C4-2B (cell line): ENCODE results near the gene NBAS.

Experiments
- H3K27ac ChIP-seq: fragments of 450-650 bp; 2 replicates; pipeline ENCODE4 v1.5.1; 2017
- CTCF ChIP-seq: fragments of 450-650 bp; conservative IDR thresholded peaks from 2 replicates; pipeline ENCODE4 v1.5.1; 2017; ENCODE audit warnings: mild to moderate bottlenecking
- ZFX ChIP-seq: fragments of 450-650 bp; IDR thresholded peaks from 2 replicates; pipeline ENCODE4 v1.6.1; 2017

Gene NBAS

DNA sequence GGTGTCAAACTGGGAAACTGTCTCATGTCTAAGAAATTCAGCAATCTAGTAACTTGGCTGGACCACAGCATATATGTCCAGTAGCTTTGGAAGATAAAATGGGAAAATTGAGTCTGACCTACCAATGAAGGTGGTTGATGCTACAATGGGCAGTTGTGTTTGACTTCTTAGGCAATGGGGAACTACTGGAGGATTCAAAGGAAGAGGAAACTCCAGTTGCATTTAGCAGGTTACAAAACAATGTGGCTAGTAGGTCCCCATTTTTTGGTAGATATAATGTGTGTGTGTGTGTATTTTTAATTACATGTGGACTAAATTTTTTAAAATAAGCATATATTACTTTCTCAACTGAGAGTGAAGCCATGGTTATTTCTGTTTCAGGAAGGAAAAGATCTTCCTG, 427.7 kb downstream of the NBAS start:
- no peak overlapping the region for H3K27ac ChIP-seq
- TF ChIP-seq CTCF (no peak), ZFX (no peak)

DNA sequence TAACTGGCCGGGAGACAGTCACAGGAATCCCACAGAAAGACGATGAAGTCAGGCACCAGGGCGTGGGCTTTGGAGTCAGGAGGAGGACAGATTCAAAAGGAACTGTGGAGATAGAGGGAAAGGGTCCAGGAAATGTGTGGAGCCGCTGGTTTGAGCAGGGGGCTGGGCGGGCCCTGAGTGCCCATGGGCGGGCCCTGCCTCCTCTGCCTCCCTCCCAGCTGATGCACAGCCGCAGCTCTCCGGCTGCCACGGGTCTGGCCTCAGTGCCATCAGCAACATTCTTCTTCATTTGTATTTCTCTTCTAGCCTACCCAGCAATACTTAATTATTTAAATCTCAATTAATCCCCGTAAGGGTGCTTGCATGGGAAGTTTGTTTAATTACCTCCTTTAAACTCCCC, 432.3 kb downstream of the NBAS start:
- no peak for TF ChIP-seq ZFX
- TF ChIP-seq CTCF: no peak
- H3K27ac ChIP-seq: no peak overlapping the region

DNA sequence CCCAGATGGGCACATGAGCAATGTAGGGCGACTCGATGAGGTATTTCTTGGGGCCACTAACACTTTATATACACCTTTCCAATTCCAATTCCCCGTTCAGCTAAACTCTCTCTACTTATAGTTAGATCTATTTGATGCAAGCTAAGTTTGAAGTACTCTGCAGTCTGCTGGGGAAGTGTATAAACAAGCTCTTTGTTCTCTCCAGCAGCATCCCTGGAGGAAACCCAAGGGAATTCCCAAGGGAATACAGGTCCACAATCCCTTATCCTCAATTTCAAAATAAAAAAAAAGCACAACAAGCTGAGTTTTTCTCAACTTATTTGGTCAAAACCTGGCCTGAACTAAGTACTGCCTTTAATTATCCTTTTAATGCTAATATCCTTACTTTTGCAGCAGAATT, 433.3 kb downstream of the NBAS start:
- TF ChIP-seq ZFX (no peak), CTCF (no peak)
- H3K27ac ChIP-seq: no peak overlapping the region

GRCh38 chr2:15127301-15127700, 433.8 kb downstream of the NBAS start:
- TF ChIP-seq CTCF: no peak
- TF ChIP-seq ZFX: no peak
- H3K27ac ChIP-seq: no peak overlapping the region

DNA sequence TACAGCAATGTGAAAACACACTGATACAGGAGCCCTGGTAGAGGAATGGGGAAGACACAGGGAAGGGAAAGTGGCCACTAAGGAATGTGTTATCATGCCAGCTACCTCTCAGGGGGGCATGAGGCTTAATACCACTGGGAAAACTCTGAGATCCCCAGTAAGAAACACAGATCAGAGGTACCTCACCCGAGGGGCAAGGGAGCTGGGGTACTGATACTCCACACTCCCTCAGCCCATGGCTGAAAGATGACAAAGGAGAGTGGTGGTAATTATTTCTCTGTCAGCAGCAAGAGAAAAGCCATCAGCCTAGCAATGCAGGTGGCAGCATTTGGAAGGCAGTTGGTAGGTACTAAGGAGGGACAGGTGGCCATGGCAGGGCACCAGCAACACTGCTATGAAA, 434.8 kb downstream of the NBAS start:
- TF ChIP-seq CTCF (no peak), ZFX (no peak)
- no peak overlapping the region for H3K27ac ChIP-seq

GRCh38 chr2:15122915-15123314, 438.2 kb downstream of the NBAS start:
- no peak overlapping the region for H3K27ac ChIP-seq
- TF ChIP-seq ZFX (no peak), CTCF (no peak)

DNA sequence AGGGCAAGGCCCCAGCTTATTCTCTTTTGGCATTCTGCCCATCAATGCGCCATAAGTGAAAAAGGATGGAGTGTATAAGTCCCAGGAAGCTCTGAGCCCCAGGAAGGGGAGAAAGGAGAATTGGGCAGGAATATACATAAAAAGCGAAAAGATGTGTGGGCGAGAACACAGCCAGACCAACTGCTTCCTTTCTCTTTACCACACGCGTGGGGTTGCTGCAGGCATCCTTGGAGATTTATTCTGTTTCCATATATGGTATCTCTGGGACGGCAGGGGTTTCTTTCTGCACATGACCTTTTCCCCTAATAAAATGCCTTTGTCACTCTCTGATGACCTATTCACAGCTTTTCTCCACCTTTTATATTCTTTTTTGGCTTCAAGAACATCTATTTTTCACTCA, 440.5 kb downstream of the NBAS start:
- H3K27ac ChIP-seq: no peak overlapping the region
- TF ChIP-seq ZFX (no peak), CTCF (no peak)
